NCI-H82 treated with DMSO at 0.1 percent for 48 hours (cell line): ENCODE data around the gene RFPL4A.
"Not testable (repeated sequence)": the region's sequence is repeated elsewhere in the genome, so short reads cannot be mapped to it uniquely, and the experiment has no call there.

Experiments
- DNase-seq: peaks from one replicate; lab custom pipeline; 2025; ENCODE audit not compliant: unreplicated experiment; lab: John Stamatoyannopoulos, UW

Gene RFPL4A

DNA sequence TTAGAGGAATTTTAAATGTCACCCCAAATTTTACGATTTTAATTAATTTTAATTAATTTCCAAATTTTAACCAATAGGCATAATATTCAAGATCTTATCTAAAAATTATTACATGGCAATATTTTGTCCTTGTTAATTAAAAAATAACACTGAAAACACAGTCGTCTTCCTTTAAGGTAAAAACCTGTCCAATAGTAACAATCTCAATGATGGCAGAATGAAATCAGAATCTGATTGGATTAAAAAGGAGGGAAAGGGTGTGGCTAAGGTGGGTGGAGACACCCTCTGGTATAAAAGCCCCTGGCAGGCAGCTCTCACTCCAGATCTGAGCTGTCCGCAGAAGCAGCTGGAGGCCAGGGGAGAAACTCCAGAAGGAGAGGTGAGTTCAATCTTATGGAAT is at the start of gene RFPL4A:
Gene RFPL4A (plus strand): TSS at position 301 of the 400 bp plus-strand sequence. CDS start 2,704 bp downstream, outside the sequence.
- not testable (repeated sequence) for DNase-seq

DNA sequence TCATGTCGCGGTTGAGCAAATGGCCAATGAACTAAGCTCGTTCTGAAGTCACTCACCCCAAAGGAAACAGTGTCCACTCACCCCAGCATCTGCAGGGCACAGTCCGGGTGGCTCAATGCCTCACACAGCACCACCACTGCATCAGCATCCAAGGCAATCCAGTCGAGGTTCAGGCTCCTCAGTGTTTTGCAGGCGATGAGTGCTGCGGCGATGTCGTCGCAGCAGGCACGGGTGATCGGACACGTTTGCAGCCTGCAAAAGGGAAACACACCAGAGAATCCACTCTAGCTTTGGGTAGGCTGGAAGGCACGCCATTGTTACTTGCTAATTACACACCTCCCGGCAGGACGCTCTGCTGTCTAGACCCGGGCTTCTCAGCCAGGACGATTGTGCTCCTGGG is 47.2 kb upstream of the RFPL4A start:
- DNase-seq: no peak

- DNase-seq: no peak
Measured at GRCh38 chr19:55712804-55713631, 45.9 kb upstream of the RFPL4A start.

DNA sequence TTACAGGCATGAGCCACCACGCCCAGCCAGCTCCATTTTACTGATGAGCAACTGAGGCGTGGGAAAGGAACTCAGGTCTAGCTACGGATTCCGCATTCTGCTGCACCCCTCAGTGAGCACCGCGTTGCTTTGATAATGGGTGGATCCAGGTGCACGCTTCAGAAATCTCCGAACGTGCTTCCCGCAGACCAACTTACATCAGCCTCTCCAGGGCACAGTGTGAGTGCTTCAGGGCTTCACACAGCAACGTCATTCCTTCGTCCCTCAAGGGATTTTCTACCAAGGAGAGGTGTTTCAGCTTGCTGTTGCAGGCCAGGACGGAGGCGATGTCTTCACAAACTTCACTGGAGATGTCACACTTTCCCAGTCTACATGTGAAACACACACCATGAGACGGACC is 42.4 kb upstream of the RFPL4A start:
- no peak for DNase-seq

DNA sequence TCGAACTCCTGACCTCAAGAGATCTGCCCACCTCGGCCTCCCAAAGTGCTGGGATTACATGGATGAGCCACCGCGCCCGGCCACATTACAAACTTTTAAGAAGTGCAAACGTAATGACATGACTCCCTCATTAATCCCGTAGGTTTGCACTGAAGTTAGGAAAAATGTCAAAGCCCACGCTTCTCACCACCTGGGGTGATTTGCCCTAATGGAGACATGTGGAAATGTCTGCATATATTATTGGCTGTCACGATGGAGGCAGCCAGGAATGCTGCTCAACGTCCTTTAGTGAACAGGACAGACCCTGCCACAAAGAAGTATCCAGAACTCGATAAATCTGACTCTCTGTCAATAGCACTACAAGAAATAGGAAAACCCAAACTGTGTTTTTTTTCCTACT is 41.6 kb upstream of the RFPL4A start:
- no peak for DNase-seq

GRCh38 chr19:55717879-55718711 is 40.8 kb upstream of the RFPL4A start:
- not testable (repeated sequence) for DNase-seq

GRCh38 chr19:55720214-55720746 is 38.6 kb upstream of the RFPL4A start:
- no peak for DNase-seq

- no peak for DNase-seq
Measured at GRCh38 chr19:55720801-55721200, 38.1 kb upstream of the RFPL4A start.

DNA sequence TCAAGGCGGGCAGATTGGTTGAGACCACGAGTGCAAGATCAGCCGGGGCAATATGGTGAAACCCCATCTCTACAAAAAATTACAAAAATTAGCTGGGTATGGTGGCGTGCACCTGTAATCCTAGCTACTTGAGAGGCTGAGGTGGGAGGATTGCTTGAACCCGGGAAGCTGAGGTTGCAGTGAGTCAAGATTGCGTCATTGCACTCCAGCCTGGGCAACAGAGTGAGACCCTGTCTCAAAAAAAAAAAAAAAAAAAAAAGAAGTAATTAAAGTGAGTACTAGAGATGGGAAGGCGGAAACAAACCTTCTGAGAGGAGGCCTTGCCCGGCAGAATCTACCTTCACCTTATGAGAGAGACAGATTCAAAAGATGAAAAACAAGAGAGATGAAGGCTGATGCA is 35.4 kb upstream of the RFPL4A start:
- DNase-seq: no peak

GRCh38 chr19:55730378-55730777 is 28.5 kb upstream of the RFPL4A start:
- not testable (repeated sequence) for DNase-seq

DNA sequence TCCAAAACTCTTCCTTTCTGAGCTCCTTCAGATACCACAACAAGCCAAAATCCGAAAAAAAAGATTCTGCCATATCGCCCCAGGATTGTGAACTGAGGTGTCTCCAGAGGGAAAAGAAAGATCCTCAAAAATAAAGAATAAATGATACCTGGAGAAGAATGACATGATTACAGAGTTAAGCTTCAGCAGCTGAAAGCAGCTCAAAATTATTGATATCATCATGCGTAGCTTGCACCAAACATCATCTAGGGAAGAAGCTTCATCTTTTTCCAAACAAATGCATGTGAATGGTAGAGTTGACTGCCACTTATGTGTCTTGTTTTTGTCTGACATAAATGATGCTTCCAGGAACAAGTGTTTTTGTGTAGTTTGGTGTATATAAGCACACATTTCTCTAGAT is 20.6 kb upstream of the RFPL4A start, which contains the start of gene NLRP9:
Gene NLRP9 (minus strand): TSS at position 101 of the 400 bp plus-strand sequence. CDS start 28 bp downstream, at position 73.
- DNase-seq: no peak

DNA sequence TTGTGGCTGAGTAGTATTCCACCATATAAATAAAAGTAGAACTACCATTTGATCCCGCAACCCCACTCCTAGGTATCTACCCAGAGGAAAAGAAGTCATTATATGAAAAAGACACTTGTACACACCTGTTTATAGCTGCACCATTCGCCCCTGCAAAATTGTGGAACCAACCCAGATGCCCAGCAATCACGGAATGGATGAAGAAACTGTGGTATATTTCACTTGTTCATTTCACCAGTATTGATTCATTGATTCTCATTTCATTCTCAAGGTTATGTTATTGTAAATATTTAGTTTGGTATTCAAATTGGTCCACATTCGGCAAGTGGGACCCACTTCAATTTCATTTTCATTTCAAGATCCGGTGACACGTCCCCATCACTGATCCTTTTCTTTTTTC is 8.2 kb upstream of the RFPL4A start:
- DNase-seq: no peak

DNA sequence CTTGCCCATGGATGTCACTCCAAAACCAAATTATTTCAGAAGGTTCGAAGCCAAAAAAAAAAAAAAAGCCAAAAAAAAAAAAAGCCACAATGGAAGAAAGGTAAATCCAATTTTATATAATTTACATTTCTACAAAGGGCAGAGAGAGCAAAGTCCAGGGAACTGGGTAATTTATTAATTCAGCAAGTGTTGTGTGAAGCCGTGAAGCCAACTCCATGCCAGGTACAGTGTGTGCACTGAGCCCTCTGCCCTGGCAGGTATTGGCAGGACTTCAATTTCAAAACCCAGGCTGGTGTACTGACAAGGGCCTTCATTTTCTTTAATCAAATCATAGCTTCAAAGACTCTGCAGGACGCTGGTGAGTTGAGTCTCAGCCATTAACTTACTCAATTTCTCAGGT is 5.5 kb upstream of the RFPL4A start:
- DNase-seq: no peak

DNA sequence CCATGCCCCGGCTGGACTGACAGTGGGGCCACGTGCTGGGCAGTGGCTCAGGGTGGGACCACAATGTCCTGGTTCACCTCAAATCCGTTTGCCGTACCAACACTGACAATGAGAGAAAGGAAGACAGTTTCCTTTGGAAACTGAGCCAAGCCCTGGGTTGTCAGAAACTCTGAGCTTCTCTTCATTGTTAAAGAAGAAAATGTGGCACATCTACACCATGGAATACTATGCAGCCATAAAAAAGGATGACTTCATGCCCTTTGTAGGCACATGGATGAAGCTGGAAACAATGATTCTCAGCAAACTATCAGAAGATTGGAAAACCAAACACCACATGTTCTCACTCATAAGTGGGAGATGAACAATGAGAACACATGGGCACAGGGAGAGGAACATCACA is 2.1 kb upstream of the RFPL4A start:
- DNase-seq: not testable (repeated sequence)

DNA sequence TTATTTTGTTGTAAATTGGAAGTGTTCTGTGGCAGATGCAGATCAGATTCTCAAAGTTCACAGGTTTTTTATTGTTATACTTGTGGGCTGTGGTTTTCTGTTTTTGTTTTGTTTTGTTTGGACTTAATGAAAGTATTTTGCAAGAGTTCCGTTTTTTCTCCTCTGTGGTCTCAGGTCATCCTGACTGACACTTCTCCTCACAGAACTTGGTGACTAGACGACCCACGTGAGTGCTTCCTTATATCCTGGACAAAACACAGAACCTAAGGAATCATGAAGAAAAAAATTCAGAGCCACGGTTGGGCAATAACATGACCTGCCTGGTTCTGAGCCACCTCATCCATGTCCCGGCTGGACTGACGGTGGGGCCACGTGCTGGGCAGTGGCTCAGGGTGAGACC is 7.6 kb downstream of the RFPL4A start:
- DNase-seq: no peak

DNA sequence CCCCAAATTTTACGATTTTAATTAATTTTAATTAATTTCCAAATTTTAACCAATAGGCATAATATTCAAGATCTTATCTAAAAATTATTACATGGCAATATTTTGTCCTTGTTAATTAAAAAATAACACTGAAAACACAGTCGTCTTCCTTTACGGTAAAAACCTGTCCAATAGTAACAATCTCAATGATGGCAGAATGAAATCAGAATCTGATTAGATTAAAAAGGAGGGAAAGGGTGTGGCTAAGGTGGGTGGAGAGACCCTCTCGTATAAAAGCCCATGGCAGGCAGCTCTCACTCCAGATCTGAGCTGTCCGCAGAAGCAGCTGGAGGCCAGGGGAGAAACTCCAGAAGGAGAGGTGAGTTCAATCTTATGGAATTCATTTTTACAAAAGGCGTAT is 9.9 kb downstream of the RFPL4A start, which contains the start of gene RFPL4AL1:
Gene RFPL4AL1 (plus strand): TSS at position 301 of the 400 bp plus-strand sequence. CDS start 2,687 bp downstream, outside the sequence.
- DNase-seq: not testable (repeated sequence)

- DNase-seq: not testable (repeated sequence)
Measured at GRCh38 chr19:55769632-55770031, 10.7 kb downstream of the RFPL4A start.

DNA sequence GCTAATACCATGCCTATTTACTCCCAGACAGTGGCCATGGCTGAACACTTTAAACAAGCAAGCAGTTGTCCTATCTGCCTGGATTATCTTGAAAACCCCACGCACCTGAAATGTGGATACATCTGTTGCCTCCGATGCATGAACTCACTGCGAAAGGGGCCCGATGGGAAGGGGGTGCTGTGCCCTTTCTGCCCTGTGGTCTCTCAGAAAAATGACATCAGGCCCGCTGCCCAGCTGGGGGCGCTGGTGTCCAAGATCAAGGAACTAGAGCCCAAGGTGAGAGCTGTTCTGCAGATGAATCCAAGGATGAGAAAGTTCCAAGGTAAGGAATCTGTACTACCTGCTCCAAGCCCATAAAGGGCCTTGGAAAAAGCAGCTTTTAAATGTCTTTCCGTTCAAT is 18.6 kb downstream of the RFPL4A start:
- no peak for DNase-seq

- no peak for DNase-seq
Measured at GRCh38 chr19:55778331-55778730, 19.4 kb downstream of the RFPL4A start.

GRCh38 chr19:55781112-55781511 is 22.2 kb downstream of the RFPL4A start:
- DNase-seq: no peak

GRCh38 chr19:55795021-55795420 is 36.1 kb downstream of the RFPL4A start:
- no peak for DNase-seq
